Stimulated activated CD8-positive, alpha-beta memory T cell treated with anti-CD3 and anti-CD28 coated beads, Interleukin-7, amount 100 ng/mL, for 48 hours (primary cell): ENCODE results near the gene PARPBP.
"Not testable (repeated sequence)": the region's sequence is repeated elsewhere in the genome, so short reads cannot be mapped to it uniquely, and the experiment has no call there.

ENCODE experiments used
- DNase-seq, 2 donors: peaks; one replicate each; pipeline ENCODE4 v3.0.0-alpha.2; 2020; ENCODE audit warnings: low read depth in 1 of 2; ENCODE audit errors: extremely low read depth in 1 of 2

Gene PARPBP, protein sequence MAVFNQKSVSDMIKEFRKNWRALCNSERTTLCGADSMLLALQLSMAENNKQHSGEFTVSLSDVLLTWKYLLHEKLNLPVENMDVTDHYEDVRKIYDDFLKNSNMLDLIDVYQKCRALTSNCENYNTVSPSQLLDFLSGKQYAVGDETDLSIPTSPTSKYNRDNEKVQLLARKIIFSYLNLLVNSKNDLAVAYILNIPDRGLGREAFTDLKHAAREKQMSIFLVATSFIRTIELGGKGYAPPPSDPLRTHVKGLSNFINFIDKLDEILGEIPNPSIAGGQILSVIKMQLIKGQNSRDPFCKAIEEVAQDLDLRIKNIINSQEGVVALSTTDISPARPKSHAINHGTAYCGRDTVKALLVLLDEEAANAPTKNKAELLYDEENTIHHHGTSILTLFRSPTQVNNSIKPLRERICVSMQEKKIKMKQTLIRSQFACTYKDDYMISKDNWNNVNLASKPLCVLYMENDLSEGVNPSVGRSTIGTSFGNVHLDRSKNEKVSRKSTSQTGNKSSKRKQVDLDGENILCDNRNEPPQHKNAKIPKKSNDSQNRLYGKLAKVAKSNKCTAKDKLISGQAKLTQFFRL

DNA sequence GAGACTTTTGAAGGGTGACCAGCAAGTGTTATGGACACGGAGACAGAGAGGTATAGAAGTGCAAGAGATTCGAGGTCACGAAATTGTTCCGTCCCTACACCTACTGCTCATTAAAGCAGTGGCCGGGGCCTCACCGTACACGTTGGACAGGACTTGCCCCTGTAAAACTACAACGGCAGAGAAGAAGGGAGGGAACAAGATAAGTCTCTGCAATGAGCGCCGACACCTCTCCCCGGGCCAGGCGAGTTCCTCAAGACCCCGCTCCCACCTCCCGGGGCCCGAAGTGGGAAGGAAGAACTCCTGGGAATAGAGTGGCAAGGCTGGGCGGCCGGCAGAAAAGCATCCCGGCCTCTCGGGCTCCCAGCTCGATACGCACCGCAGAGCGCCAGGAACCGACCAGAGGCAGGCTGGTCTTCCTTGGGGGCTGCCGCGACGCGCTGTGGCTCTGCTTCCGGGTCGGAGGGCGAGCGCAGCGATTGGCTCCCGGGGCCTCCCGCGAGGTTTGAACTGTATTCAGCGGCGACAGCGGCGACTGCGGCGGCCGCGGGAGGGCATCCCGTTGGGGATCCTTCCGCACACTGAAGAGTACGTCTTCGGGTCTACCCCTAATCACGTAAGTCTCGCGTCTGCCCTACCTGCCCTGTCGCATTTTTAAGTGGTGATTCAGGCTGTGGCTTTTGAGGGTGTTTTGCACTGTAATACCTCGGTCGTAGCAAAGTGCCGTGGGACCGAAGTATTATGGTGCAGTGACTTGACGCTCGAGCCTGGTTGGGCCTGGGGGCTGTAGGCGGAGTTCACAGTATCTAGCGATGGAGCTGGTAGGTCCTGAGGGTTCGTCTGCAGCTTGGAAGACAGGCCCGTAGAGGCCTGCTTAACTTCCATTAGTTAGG is at the start of gene PARPBP, which contains the start of gene NUP37:
TSS of gene PARPBP (plus strand) at position 510 of the 890 bp plus-strand sequence. CDS start 3,706 bp downstream, outside the sequence.
TSS of gene NUP37 (minus strand) at position 441 of the 890 bp plus-strand sequence. CDS start 1,596 bp downstream, outside the sequence.
- DNase-seq: peak; percentile 84 to 87

DNA sequence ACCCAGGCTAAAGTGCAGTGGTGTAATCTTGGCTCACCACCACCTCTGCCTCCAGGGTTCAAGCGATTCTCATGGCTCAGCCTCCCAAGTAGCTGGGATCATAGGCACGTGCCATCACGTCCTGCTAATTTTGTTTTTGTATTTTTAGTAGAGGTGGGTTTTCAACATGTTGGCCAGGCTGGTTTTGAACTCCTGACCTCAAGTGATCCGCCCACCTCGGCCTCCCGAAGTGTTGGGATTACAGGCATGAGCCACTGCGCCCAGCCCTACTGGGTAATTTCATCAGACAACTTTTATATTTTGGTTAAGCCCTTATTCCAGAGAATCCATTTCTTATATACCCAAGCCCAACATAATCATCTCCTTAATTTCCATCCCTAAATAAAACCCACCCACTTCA is 47.9 kb upstream of the PARPBP start:
- DNase-seq: not testable (repeated sequence)

DNA sequence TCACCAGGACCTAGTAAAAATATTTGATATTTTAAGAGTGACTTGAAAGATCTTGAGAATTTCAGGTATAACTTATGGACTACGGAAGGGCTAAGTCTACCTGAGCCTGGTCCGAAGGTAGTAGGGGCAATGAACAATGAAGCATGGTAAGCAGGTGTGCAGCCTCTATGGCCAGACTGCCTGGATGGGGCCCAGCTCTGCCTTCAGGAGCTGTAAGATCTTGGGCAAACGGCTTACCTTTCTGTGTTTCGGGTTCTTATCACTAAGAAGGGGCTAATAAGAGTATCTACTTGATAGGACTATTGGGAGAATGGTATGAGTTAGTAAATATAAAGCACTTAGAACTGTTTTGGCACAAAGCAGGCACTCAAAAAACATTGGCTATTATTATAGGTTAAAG is 39.1 kb upstream of the PARPBP start:
- no peak for DNase-seq

DNA sequence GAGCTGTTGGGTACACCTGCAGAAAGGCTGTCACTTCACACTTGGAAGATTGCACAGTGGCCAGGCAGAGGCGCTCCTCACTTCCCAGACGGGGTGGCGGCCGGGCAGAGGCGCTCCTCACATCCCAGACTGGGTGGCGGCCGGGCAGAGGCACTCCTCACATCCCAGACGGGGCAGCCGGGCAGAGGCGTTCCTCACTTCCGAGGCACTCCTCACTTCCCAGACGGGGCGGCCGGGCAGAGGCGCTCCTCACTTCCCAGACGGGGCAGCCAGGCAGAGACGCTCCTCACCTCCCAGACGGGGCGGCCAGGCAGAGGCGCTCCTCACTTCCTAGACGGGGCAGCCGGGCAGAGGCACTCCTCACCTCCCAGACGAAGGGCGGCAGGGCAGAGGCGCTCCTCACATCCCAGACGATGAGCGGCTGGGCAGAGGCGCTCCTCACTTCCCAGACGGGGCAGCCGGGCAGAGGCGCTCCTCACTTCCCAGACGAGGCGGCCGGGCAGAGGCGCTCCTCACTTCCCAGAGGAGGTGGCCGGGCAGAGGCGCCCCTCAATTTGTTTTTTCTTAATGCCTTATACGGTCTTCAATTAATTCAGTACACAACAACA is 30.7 kb upstream of the PARPBP start:
- DNase-seq: not testable (repeated sequence)

DNA sequence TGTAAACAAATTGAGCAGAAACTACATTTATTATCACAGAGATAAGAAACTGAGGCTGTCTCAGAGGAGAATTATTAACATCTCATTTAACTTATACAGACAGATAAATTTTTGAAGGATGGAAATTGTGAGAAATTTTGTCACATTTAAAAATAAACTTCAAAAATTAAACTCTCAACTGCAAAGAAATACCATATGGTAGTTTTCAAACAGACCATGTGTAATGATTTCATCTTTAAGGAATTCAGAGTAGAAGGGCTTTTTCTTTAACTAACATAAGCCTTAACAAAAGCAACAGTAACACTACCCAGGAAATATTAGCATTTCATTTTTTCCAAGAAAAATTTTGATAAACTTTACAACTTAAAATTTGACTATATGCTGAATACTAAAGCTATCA is 26.7 kb upstream of the PARPBP start:
- no peak for DNase-seq

DNA sequence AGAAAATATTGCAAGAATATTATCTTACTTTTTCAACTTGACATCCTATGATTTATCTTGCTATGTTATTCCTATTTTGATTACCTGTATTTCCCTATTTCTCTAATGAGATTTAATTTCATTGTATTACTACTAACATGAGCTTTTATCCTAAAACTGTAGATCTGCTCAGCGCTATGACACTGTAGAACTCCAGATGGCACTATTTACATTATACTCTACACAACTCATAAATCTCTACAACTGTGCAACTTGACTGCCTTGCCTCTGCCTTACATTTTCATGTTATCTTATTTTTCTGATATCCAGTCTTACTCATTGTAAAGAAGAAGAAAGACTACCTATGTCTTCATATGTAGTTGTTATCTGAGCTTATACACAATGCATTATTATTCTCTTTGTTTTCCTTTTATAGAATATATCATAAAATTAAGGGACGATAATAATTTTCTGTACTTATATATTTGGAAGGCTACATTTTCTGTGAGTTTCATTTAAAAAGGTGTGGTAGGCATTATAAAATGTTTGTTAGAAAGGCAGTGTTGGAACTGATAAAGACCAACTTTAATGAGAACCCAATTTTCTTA is 24.2 kb upstream of the PARPBP start:
- no peak for DNase-seq

DNA sequence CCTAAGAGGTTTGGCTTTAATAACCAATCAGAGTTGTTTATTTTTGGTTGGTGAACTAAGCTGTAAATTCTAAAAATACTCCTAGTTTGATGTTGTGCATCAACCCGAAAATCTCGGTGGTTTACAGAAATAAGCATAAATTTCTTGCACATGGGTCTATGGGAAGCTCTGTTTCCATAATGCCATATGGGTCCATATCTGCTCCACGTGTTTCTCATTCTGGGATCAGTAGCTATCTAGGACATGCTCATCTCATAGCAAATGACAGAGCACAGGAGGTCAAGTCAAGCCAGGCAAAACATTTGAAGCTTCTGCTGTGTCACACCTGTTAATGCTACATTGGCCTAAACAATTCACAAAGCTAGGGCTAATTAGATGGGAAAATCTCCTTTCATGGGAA is 23.1 kb upstream of the PARPBP start:
- no peak for DNase-seq

DNA sequence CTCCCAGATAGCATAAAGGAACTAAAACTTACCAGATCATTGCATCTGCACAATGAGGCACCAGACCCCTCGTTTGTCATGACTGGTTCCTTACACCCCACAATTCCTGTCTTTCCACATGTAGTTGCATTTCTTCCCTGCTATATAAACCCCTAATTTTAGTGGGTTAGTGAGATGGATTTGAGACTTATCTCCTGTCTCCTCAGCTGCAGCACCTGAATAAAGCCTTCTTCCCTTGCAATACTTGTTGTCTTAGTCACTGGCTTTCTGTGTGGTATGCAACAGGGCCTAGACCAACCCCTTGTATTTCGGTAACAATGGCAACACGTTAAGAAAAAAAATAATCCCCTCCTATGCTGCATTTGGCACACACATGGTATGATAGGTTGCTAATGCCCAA is 13.1 kb upstream of the PARPBP start:
- DNase-seq: no peak

DNA sequence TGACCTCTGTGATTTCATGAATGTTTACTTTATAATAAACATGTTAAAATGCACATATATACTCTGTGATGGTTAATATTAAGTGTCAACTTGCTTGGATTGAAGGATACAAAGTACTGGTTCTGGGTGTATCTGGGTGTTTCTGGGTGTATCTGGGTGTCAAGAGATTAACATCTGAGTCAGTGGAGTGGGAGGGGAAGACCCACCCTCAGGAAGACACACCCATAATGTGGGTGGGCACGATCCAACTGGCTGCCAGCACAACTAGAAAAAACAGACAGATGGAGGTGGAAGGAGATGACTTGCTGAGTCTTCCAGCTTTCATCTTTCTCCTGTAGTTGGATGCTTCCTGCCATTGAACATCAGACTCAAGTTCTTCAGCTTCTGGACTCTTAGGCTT is 12.0 kb upstream of the PARPBP start:
- no peak for DNase-seq

DNA sequence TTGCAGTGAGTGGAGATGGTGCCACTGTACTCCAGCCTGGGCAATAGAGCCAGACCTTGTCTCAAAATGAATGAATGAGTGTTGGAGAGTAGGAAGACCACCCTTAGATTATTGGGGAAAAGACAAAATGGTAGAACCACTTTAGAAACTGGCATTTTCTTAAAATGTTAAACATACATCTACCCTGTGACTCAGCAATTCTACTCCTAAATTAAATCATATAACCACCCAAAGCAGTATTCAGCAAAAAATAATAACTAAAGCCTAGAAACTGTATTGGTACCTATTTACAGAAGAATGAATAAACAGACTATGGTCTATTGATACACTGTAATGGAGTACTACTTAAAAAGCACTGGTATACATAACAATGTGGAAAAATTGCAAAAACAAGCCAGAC is 9.2 kb upstream of the PARPBP start:
- DNase-seq: no peak

DNA sequence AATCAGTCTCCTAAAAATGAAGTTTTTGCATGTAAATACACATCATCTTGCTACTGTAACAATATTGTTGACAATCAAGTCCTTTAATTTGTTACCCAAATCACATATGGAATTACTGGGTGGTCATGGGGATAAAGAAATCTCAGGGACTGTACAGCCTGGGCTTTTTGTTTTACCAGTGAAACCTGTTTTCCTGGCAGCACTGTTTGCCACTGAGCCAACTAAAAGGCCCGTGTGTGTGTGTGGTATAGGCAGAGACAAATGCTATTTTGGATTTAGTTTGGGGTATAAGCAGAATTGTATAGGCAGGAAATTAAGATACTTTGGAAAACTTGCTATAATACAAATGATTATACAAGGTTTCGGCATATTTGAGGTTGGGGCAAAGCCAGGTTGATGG is 5.8 kb upstream of the PARPBP start:
- no peak for DNase-seq

DNA sequence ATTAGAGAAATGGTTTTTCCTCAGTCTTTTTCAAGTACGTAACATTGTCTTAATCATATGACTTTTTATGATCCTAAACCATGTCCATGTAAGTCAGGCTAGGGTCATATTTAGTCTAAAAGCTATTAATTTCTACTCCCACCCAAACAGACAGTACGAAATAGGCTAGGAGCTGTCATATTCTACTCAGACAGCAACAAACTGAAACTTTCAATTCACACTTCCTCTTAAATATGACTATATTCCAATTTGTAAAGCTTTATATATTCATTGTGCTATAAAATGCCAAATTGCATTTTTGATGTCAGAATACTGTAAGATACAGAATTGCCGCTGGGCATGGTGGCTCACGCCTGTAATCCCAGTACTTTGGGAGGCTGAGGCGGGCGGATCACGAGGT is 3.6 kb upstream of the PARPBP start:
- DNase-seq: no peak

DNA sequence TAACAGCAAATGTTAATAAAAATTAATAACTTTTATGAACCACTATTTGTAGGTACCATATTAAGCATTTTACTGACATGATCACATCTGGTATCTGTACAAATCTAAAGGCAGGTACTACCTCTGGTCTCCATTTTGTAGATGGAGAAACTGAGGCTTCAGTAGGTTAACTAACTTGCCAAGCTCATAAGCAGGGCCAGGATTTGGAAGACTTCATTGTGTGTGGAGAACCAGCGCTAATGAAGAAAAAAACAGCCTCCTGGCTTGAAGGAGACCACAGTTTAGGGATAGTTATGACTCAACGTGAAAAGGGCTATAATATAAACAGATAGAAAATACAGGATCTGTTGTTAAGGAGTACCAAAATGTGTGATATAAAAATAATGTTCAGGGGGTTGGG is 1.1 kb upstream of the PARPBP start:
- no peak for DNase-seq

DNA sequence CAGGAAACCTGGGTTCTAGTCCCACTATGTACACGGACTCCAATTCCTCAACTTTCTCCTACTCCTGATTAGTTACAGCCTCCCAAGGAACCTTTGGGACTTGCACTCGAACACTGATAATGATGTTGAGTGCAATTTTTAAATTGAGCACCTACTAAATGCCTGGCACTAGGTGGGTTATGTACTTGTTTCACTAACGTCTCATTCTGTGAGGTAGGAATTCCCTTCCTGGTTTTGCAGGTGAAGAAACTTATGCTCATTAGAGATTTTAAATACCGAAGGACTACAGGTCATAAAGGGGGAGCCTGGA is 536 bp downstream of the PARPBP start:
- no peak for DNase-seq

DNA sequence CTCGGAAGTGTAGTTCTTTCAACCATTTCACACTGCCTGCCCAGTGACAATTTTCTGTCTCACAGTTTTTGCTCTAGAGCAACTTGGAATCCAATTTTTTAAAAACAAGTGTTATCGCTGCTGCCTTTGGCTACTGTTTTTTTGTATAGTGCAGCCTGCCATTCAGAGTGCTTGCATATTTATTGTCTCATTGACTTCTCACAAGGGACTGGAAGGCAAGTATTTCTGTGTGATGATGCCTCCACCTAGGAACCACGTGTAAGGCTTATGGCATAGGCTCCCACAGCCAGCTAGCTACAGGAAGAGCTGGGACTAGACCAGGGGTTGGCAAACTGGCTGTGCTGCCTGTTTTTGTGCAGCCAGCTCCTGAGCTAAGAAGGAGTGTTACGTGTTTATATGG is 903 bp downstream of the PARPBP start:
- no peak for DNase-seq

DNA sequence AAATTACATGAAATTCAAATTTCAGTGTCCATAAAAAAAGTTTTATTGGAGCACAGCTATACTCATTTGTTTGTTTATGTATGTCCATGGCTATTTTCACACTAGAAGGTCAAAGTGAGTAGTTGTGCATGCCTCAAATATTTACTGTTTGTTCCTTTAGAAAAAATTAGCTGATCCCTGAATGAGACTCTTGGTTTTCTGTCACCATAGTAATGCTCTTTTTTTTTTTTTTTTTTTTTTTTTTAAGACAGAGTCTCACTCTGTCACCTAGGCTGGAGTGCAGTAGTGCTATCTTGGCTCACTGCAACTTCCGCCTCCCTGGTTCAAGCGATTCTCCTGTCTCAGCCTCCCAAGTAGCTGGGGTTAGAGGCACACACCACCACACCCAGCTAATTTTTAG is 1.3 kb downstream of the PARPBP start:
- not testable (repeated sequence) for DNase-seq

DNA sequence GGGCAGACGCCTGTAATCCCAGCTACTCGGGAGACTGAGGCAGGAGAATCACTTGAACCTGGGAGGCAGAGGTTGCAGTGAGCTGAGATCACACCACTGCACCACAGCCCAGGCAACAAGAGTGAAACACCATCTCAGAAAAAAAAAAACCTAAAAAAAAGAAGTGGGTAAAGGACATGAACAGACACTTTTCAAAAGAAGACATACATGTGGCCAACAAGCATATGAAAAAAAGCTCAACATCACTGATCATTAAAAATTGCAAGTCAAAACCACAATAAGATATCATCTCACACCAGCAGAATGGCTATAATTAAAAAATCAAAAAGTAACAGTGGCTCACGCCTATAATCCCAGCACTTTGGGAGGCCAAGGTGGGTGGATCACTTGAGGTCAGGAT is 10.7 kb downstream of the PARPBP start:
- not testable (repeated sequence) for DNase-seq

DNA sequence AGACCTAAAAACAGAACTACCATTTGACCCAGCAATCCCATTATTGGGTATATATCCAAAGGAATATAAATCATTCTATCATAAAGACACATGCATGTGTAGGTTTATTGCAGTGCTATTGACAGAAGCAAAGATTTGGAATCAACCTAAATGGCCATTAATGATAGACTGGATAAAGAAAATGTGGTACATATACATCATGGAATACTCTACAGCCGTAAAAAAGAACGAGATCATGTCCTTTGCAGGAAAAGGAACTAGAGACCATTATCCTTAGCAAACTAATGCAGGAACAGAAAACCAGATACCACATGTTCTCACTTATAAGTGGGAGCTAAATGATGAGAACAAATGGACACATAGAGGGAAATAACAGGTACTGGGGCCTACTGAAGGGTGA is 11.5 kb downstream of the PARPBP start:
- not testable (repeated sequence) for DNase-seq

DNA sequence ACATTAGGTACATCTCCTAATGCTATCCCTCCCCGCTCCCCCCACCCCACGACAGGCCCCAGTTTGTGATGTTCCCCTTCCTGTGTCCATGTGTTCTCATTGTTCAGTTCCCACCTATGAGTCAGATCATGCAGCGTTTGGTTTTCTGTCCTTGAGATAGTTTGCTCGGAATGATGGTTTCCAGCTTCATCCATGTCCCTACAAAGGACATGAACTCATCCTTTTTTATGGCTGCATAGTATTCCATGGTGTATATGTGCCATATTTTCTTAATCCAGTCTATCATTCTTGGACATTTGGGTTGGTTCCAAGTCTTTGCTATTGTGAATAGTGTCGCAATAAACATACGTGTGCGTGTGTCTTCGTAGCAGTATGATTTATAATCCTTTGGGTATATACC is 17.6 kb downstream of the PARPBP start:
- DNase-seq: not testable (repeated sequence)

DNA sequence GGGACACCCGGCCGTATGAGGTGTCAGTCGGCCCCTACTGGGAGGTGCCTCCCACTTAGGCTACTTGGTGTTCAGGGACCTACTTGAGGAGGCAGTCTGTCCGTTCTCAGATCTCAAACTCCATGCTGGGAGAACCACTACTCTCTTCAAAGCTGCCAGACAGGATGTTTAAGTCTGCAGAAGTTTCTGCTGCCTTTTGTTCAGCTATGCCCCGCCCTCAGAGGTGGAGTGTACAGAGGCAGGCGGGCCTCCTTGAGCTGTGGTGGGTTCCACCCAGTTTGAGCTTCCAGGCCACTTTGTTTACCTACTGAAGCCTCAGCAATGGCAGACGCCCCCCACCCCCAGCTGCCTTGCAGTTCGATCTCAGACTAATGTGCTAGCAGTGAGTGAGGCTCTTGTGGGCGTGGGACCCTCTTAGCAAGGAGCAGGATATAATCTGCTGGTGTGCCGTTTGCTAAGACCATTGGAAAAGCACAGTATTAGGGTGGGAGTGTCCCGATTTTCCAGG is 22.9 kb downstream of the PARPBP start:
- not testable (repeated sequence) for DNase-seq

DNA sequence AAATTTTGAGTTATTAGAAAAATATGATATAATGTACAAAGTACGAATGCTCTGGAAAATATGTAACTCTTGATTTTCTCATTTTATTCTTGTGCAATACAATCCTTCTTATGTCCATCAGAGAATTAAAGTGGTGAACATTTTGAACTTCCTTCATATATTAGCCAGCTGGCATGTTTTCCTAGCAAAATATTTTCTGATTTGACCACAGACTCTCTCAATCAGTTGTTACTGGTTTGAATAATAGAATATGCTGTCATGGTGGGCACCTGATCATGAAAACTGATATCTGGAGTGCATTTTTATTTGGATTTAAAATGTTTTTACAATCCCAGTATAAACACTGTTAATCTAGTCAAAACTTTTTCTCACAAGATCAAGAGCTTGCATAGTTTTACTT is 24.2 kb downstream of the PARPBP start:
- DNase-seq: no peak
